A673 (cell line): Measurements from ENCODE around the gene RABGAP1L.

Source experiments
- CTCF ChIP-seq: fragments of 300-800, 200-600 bp; sonication (generic); conservative IDR thresholded peaks from 2 replicates; pipeline ENCODE4 v1.5.1; 2017; ENCODE audit warnings: low read depth, mild to moderate bottlenecking, antibody characterized with exemption, low read length, moderate library complexity, mixed read lengths
- EZH2 ChIP-seq: fragments of 200-600 bp; sonication (generic); IDR thresholded peaks from 2 replicates; pipeline ENCODE4 v1.6.1; 2017; ENCODE audit warnings: borderline replicate concordance, low read depth, mild to moderate bottlenecking, mixed read lengths, antibody characterized with exemption, low read length; ENCODE audit not compliant: poor library complexity, severe bottlenecking

GRCh38 chr1:174642393-174642792 lies 483.1 kb downstream of the RABGAP1L start:
- TF ChIP-seq CTCF (no peak), EZH2 (no peak)
